ENCODE data around the gene ATXN7L1. TPM values are rescaled to one million over a fixed set of nuclear protein-coding genes. Genes with fewer than 3 reads are reported as not detected.

Gene ATXN7L1
- total RNA-seq, 1 experiment from 2014 or later, result 38.5 TPM

DNA sequence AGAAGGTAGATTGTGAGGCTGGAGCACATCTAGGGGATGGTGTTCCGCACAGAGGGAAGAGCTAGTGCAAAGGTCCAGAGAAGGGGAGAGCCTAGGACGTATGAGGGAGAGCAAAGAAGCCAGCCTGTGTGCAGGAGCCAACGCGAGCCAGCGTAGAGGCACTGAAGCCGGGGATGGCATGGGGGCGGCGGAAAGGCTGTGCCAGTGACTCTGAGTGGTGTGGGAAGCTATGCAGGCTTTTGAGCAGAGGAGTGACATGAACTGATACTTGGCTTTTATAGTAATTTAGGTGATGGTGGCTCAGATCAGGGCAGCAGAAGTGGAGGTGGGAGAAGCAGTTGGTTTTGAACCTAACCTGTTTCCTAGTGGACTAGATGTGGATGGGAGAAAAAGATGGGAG is 65.8 kb downstream of the ATXN7L1 start (continued):
- TF ChIP-seq AFF4 (CRISPR knock-in tag; IDR thresholded peaks at IDR 0.05; ENCODE audit: borderline replicate concordance), result no peak
- no peak for TF ChIP-seq NFYB (CRISPR knock-in tag; conservative IDR thresholded peaks at IDR 0.05; ENCODE audit: low read depth)
- no peak for TF ChIP-seq CBFB (CRISPR knock-in tag; IDR thresholded peaks at IDR 0.05; ENCODE audit: low read depth)

- ChIA-PET POLR2A (interaction anchor here (0.7 kb wide), 1 partner anchor 14 kb away, joined by 3 read pairs; no protein-coding TSS in a partner anchor), CTCF (interaction anchor here (1.3 to 1.6 kb wide), 2 partner anchors 44 to 152 kb away, joined by 3 to 5 read pairs; no protein-coding TSS in a partner anchor)
- no peak overlapping the region; the same call in 1 of the 2 replicates for H3K27ac Mint-ChIP-seq
- ATAC-seq (no peak), DNase-seq (ENCODE audit: low spot score) (no peak)
- H3K27me3 Mint-ChIP-seq (ENCODE audit: low read depth), result no peaks in the 10 kb centered on the region
- no peaks in the 10 kb centered on the region for H3K9me3 Mint-ChIP-seq
- peaks cover 25% of the 10 kb centered on the region for H3K4me1 Mint-ChIP-seq
- H3K36me3 Mint-ChIP-seq, result no peaks in the 10 kb centered on the region
- H3K4me3 Mint-ChIP-seq, result no peak overlapping the region
- TF ChIP-seq ARID4B (CRISPR knock-in tag; IDR thresholded peaks at IDR 0.05; ENCODE audit: borderline replicate concordance) (no peak), RELA (CRISPR knock-in tag; IDR thresholded peaks at IDR 0.05; ENCODE audit: borderline replicate concordance) (no peak), ZNF281 (CRISPR knock-in tag; IDR thresholded peaks at IDR 0.05) (no peak), TEAD1 (CRISPR knock-in tag; IDR thresholded peaks at IDR 0.05) (no peak), CBFB (CRISPR knock-in tag; IDR thresholded peaks at IDR 0.05; ENCODE audit: low read depth) (no peak), GABPB1 (CRISPR knock-in tag; IDR thresholded peaks at IDR 0.05) (no peak), AR (CRISPR knock-in tag; IDR thresholded peaks at IDR 0.05) (no peak), AFF4 (CRISPR knock-in tag; IDR thresholded peaks at IDR 0.05; ENCODE audit: borderline replicate concordance) (no peak), ZNF512 (CRISPR knock-in tag; IDR thresholded peaks at IDR 0.05; ENCODE audit: borderline replicate concordance) (no peak)
- TF ChIP-seq, protein P1, sequence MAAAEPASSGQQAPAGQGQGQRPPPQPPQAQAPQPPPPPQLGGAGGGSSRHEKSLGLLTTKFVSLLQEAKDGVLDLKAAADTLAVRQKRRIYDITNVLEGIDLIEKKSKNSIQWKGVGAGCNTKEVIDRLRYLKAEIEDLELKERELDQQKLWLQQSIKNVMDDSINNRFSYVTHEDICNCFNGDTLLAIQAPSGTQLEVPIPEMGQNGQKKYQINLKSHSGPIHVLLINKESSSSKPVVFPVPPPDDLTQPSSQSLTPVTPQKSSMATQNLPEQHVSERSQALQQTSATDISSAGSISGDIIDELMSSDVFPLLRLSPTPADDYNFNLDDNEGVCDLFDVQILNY (CRISPR knock-in tag; IDR thresholded peaks at IDR 0.05), result no peak
These were observed 67.5 kb downstream of the ATXN7L1 start for GRCh38 chr7:105808703-105809590.
